Activated CD8-positive, alpha-beta memory T cell treated with anti-CD3 and anti-CD28 coated beads for 36 hours (primary cell): Measurements from ENCODE around the gene LCN15. TPM values are rescaled to one million over a fixed set of nuclear protein-coding genes. Genes with fewer than 3 reads are reported as not detected.
"Not testable (repeated sequence)": the region's sequence is repeated elsewhere in the genome, so short reads cannot be mapped to it uniquely, and the experiment has no call there.

Source experiments
- CTCF ChIA-PET: fragments of 350-600 bp; sonication (Branson Sonifier 250); formaldehyde crosslinking; loops from one replicate; lab custom pipeline; 2021; ENCODE audit warnings: antibody characterized with exemption; lab: Charles Lee
- POLR2A ChIA-PET: fragments of 350-600 bp; sonication (Branson Sonifier 250); formaldehyde crosslinking; loops from one replicate; lab custom pipeline; 2021; ENCODE audit warnings: antibody characterized with exemption; lab: Charles Lee
- total RNA-seq, 2 experiments: library from RNA; stranded (reverse); gene quantifications; one replicate each; pipeline ENCODE4 v1.2.3, GENCODE V29; 2021

The LCN15 gene
- total RNA-seq, 2 experiments from 2014 or later, result not detected

- POLR2A ChIA-PET, result not testable (repeated sequence)
- CTCF ChIA-PET, result interaction anchor here (1.1 to 3.8 kb wide), 5 partner anchors 16 to 249 kb away, joined by 3 to 23 read pairs (median 3); no protein-coding TSS in a partner anchor
These were observed 21.4 kb upstream of the LCN15 start for GRCh38 chr9:136785565-136786355.

- CTCF ChIA-PET, result interaction anchor here (1.5 to 3.8 kb wide), 3 partner anchors 16 to 250 kb away, joined by 3 to 23 read pairs (median 4); no protein-coding TSS in a partner anchor
- POLR2A ChIA-PET, result no interaction called here
These were observed 20.7 kb upstream of the LCN15 start for GRCh38 chr9:136784997-136785361.

- ChIA-PET CTCF (interaction anchor here (0.9 to 1.6 kb wide), 2 partner anchors 15 to 26 kb away, joined by 3 to 4 read pairs; partner anchors contain the start of gene LCN8), POLR2A (no interaction called here)
These were observed 20.1 kb upstream of the LCN15 start for GRCh38 chr9:136784249-136784996.

GRCh38 chr9:136782452-136782851 lies 18.1 kb upstream of the LCN15 start:
- POLR2A ChIA-PET, result no interaction called here
- CTCF ChIA-PET, result no interaction called here

- ChIA-PET CTCF (interaction anchor here (0.6 to 1.1 kb wide), 2 partner anchors 9 to 288 kb away, joined by 4 to 5 read pairs; no protein-coding TSS in a partner anchor), POLR2A (no interaction called here)
These were observed 15.5 kb upstream of the LCN15 start for GRCh38 chr9:136779808-136780207.

- ChIA-PET CTCF (interaction anchor here (0.6 to 2.0 kb wide), 4 partner anchors 9 to 65 kb away, joined by 3 to 7 read pairs (median 4); partner anchors contain the start of gene AJM1), POLR2A (interaction anchor here (0.5 kb wide), 1 partner anchor 293 kb away, joined by 7 read pairs; the partner anchor contains the start of gene SAPCD2)
These were observed 13.0 kb upstream of the LCN15 start for GRCh38 chr9:136777359-136777758.

GRCh38 chr9:136776947-136777346 lies 12.6 kb upstream of the LCN15 start:
- ChIA-PET POLR2A (no interaction called here), CTCF (interaction anchor here (1.1 to 2.0 kb wide), 2 partner anchors 11 to 65 kb away, joined by 3 to 7 read pairs; partner anchors contain the start of gene AJM1)

GRCh38 chr9:136775191-136775590 lies 10.9 kb upstream of the LCN15 start:
- ChIA-PET POLR2A (no interaction called here), CTCF (interaction anchor here (0.6 kb wide), 1 partner anchor 13 kb away, joined by 3 read pairs; no protein-coding TSS in a partner anchor)

GRCh38 chr9:136774416-136775045 lies 10.2 kb upstream of the LCN15 start:
- POLR2A ChIA-PET, result no interaction called here
- CTCF ChIA-PET, result interaction anchor here (0.6 kb wide), 1 partner anchor 47 kb away, joined by 3 read pairs; no protein-coding TSS in a partner anchor

- CTCF ChIA-PET, result interaction anchor here (1.0 kb wide), 1 partner anchor 13 kb away, joined by 3 read pairs; no protein-coding TSS in a partner anchor
- POLR2A ChIA-PET, result no interaction called here
These were observed 9.2 kb upstream of the LCN15 start for GRCh38 chr9:136773386-136774044.

- ChIA-PET CTCF (interaction anchor here (1.6 kb wide), 1 partner anchor 34 kb away, joined by 3 read pairs; no protein-coding TSS in a partner anchor), POLR2A (no interaction called here)
These were observed 7.6 kb upstream of the LCN15 start for GRCh38 chr9:136771907-136772415.

GRCh38 chr9:136769710-136770191 lies 5.4 kb upstream of the LCN15 start:
- CTCF ChIA-PET, result interaction anchor here (0.7 to 1.3 kb wide), 2 partner anchors 9 to 16 kb away, joined by 3 to 4 read pairs; no protein-coding TSS in a partner anchor
- POLR2A ChIA-PET, result no interaction called here

- CTCF ChIA-PET, result interaction anchor here (0.8 to 2.0 kb wide), 5 partner anchors 15 to 298 kb away, joined by 3 to 6 read pairs (median 3); no protein-coding TSS in a partner anchor
- POLR2A ChIA-PET, result interaction anchor here (1.1 kb wide), 1 partner anchor 16 kb away, joined by 3 read pairs; no protein-coding TSS in a partner anchor
These were observed 2.2 kb upstream of the LCN15 start for GRCh38 chr9:136766410-136767120.

- ChIA-PET POLR2A (interaction anchor here (1.1 kb wide), 1 partner anchor 15 kb away, joined by 3 read pairs; no protein-coding TSS in a partner anchor), CTCF (interaction anchor here (0.8 to 2.0 kb wide), 5 partner anchors 14 to 298 kb away, joined by 3 to 6 read pairs (median 3); no protein-coding TSS in a partner anchor)
These were observed 1.6 kb upstream of the LCN15 start for GRCh38 chr9:136765745-136766409.

- ChIA-PET POLR2A (no interaction called here), CTCF (interaction anchor here (2.0 kb wide), 1 partner anchor 13 kb away, joined by 6 read pairs; no protein-coding TSS in a partner anchor)
These were observed 723 bp upstream of the LCN15 start for GRCh38 chr9:136765041-136765440.

- ChIA-PET CTCF (interaction anchor here (0.8 kb wide), 1 partner anchor 9 kb away, joined by 3 read pairs; no protein-coding TSS in a partner anchor), POLR2A (no interaction called here)
These were observed 676 bp downstream of the LCN15 start for GRCh38 chr9:136763649-136764035.
